Measurements from ENCODE around the gene CSTF1. TPM values are rescaled to one million over a fixed set of nuclear protein-coding genes. Genes with fewer than 3 reads are reported as not detected.

CSTF1 gene
- total RNA-seq, 2 donors from 2014 or later, result 63.7 to 74.5 TPM

GRCh38 chr20:56417911-56418310 is 25.5 kb downstream of the CSTF1 start:
- DNase-seq, result no peak
- peaks cover 7 to 12% of the 10 kb centered on the region in 2 donors for H3K36me3 Mint-ChIP-seq (ENCODE audit: insufficient read depth in 2 of 2)
- H3K9me3 Mint-ChIP-seq, result no peaks in the 10 kb centered on the region

DNA sequence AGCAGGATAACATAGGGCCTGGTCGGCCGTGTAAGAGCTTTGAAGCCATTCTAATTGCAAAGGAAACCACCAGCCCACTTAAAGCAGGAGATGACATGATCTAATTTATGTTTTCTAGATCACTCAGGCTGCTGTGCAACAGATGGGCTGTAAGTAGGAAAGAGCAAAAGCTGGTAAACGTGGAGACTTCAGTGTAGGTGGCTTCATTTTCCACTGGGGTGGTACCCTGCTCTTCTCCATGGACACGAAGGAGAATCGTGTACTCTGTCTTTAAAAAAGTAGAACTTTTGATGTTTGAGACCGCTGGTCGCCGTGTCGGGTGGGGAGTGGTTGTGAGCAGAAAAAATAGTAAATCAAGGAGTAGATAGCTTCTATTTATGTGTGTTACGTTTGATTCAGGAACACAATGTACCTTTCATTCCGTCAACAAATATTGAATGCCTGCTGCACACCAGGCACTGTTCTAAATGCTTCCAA is 26.0 kb downstream of the CSTF1 start:
- Mint-ChIP-seq H3K36me3 (ENCODE audit: insufficient read depth in 2 of 2) (peaks cover 7 to 9% of the 10 kb centered on the region in 2 donors), H3K4me1 (ENCODE audit: low read depth) (peaks cover 81% of the 10 kb centered on the region), H3K4me3 (peak overlapping the region; percentile 81 to 82), H3K27me3 (ENCODE audit: low read depth) (no peaks in the 10 kb centered on the region), H3K27ac (peak overlapping the region; percentile 95), H3K9me3 (no peaks in the 10 kb centered on the region)
- DNase-seq, result peak; percentile 27 to 45
- peak; percentile 70 to 71 for ATAC-seq (replicated peaks in 1 of 2)

More at GRCh38 chr20:56417911-56418310, 25.5 kb downstream of the CSTF1 start:
- Mint-ChIP-seq H3K4me1 (ENCODE audit: low read depth) (peaks cover 83% of the 10 kb centered on the region), H3K27me3 (ENCODE audit: low read depth) (no peaks in the 10 kb centered on the region), H3K4me3 (peak overlapping the region; percentile 81 to 82), H3K27ac (peak overlapping the region; percentile 95)
- no peak for ATAC-seq (replicated peaks in 1 of 2)

- no peaks in the 10 kb centered on the region for H3K9me3 Mint-ChIP-seq
- DNase-seq (no peak), ATAC-seq (replicated peaks in 1 of 2) (no peak)
- H3K4me3 Mint-ChIP-seq, result no peak overlapping the region
- H3K27me3 Mint-ChIP-seq (ENCODE audit: low read depth), result no peaks in the 10 kb centered on the region
- H3K27ac Mint-ChIP-seq, result no peak overlapping the region
- H3K4me1 Mint-ChIP-seq (ENCODE audit: low read depth), result peaks cover 74% of the 10 kb centered on the region
- peaks cover 2 to 4% of the 10 kb centered on the region in 2 donors for H3K36me3 Mint-ChIP-seq (ENCODE audit: insufficient read depth in 2 of 2)
Measured at GRCh38 chr20:56420028-56420427, 27.6 kb downstream of the CSTF1 start.

DNA sequence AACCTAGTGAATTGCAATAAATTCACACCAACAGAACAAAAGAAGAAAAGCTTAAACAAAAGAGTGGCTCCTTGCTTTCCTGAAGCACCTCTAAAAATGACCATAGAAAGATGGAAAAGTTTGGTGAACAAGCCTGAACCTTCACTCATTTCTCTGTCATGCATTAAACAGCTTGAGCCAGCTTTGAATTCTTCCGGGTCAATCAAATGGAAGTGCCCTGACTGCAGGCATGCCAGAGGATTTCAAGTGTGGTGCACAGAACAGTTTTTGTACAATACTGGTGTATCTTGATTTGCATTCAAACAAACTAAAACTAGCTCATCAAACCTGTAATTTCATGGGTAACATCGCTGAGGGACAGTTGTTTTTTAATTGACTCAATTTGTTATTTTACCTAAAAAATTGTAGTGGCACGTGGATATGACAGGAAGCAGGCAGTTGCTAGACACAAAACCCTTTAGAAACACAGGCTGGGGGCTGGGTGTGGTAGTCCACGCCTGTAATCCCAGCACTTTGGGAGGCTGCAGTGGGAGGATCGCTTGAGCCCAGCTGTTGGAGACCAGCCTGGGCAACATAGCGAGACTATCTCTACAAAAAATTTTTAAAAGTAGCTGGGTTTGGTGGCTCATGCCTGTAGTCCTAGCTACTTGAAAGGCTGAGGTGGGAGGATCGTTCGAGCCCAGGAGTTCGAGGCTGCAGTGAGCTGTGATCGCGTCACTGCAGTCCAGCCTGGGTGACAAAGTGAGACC is 28.7 kb downstream of the CSTF1 start:
- peak overlapping the region; percentile 82 for H3K27ac Mint-ChIP-seq
- peak overlapping the region; percentile 37 to 63 for H3K4me3 Mint-ChIP-seq
- no peaks in the 10 kb centered on the region for H3K9me3 Mint-ChIP-seq
- DNase-seq, result no peak
- H3K27me3 Mint-ChIP-seq (ENCODE audit: low read depth), result no peaks in the 10 kb centered on the region
- H3K36me3 Mint-ChIP-seq (ENCODE audit: insufficient read depth in 2 of 2), result peaks cover 2 to 4% of the 10 kb centered on the region in 2 donors
- ATAC-seq (replicated peaks in 1 of 2), result no peak
- peaks cover 69% of the 10 kb centered on the region for H3K4me1 Mint-ChIP-seq (ENCODE audit: low read depth)

GRCh38 chr20:56422076-56422823 is 29.8 kb downstream of the CSTF1 start:
- no peak for DNase-seq
- Mint-ChIP-seq H3K27ac (peak overlapping the region; percentile 76), H3K36me3 (ENCODE audit: insufficient read depth in 2 of 2) (peaks cover 2 to 3% of the 10 kb centered on the region in 2 donors), H3K4me1 (ENCODE audit: low read depth) (peaks cover 60% of the 10 kb centered on the region), H3K4me3 (peak overlapping the region; percentile 3 to 63), H3K9me3 (no peaks in the 10 kb centered on the region), H3K27me3 (ENCODE audit: low read depth) (no peaks in the 10 kb centered on the region)
- ATAC-seq (replicated peaks in 1 of 2), result no peak

GRCh38 chr20:56422824-56423189 is 30.4 kb downstream of the CSTF1 start:
- peaks cover 60% of the 10 kb centered on the region for H3K4me1 Mint-ChIP-seq (ENCODE audit: low read depth)
- peak overlapping the region; percentile 3 to 63 for H3K4me3 Mint-ChIP-seq
- H3K36me3 Mint-ChIP-seq (ENCODE audit: insufficient read depth in 2 of 2), result peaks cover 1 to 2% of the 10 kb centered on the region in 2 donors
- H3K9me3 Mint-ChIP-seq, result no peaks in the 10 kb centered on the region
- H3K27me3 Mint-ChIP-seq (ENCODE audit: low read depth), result no peaks in the 10 kb centered on the region
- H3K27ac Mint-ChIP-seq, result peak overlapping the region; percentile 76
- no peak for DNase-seq
- no peak for ATAC-seq (replicated peaks in 1 of 2)

DNA sequence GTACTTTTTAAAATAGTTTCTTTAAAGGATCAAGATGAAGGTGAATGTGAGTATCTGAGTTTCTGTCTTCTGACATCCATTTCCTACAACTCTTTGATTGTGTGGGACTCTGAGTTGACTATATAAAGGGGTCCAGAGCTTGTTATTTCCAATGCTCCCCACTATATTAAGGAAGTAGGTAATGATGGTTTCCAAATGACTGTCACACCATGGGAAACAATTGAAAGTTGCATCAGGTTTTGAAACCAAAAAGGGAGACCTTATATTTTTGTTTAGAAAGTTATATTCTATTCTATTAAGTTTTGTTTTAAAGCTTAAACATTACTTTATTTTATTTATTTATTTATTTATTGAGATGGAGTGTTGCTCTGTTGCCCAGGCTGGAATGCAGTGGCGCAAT is 30.8 kb downstream of the CSTF1 start:
- peak overlapping the region; percentile 76 for H3K27ac Mint-ChIP-seq
- DNase-seq (no peak), ATAC-seq (replicated peaks in 1 of 2) (no peak)
- H3K9me3 Mint-ChIP-seq, result no peaks in the 10 kb centered on the region
- H3K4me1 Mint-ChIP-seq (ENCODE audit: low read depth), result peaks cover 60% of the 10 kb centered on the region
- no peaks in the 10 kb centered on the region for H3K27me3 Mint-ChIP-seq (ENCODE audit: low read depth)
- H3K36me3 Mint-ChIP-seq (ENCODE audit: insufficient read depth in 2 of 2), result peaks cover 1 to 2% of the 10 kb centered on the region in 2 donors
- peak overlapping the region in 1 of 2 donors; percentile 24 for H3K4me3 Mint-ChIP-seq

DNA sequence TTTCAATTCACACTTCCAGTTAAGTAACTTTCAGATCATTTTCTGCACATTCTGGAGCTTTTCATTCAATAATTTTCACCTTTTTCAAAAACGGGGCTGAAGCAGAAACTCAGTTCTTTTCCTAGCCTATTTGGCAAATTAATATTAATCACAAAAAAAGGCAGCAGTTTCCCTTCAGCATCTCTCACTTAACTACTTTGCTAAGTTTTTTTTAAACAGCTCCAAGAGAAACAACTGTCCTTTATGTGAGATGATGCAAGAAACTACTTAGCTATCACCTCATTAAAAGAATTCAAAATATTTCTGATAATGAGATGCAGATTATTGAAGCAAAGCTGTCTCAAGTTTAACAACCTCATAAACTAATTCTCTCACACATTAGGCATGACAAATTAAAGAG is 31.4 kb downstream of the CSTF1 start:
- H3K9me3 Mint-ChIP-seq, result no peaks in the 10 kb centered on the region
- peaks cover under 1 to 1% of the 10 kb centered on the region in 2 donors for H3K36me3 Mint-ChIP-seq (ENCODE audit: insufficient read depth in 2 of 2)
- no peak for DNase-seq
- H3K4me3 Mint-ChIP-seq, result no peak overlapping the region
- no peak for ATAC-seq (replicated peaks in 1 of 2)
- no peak overlapping the region for H3K27ac Mint-ChIP-seq
- H3K4me1 Mint-ChIP-seq (ENCODE audit: low read depth), result peaks cover 59% of the 10 kb centered on the region
- H3K27me3 Mint-ChIP-seq (ENCODE audit: low read depth), result no peaks in the 10 kb centered on the region

DNA sequence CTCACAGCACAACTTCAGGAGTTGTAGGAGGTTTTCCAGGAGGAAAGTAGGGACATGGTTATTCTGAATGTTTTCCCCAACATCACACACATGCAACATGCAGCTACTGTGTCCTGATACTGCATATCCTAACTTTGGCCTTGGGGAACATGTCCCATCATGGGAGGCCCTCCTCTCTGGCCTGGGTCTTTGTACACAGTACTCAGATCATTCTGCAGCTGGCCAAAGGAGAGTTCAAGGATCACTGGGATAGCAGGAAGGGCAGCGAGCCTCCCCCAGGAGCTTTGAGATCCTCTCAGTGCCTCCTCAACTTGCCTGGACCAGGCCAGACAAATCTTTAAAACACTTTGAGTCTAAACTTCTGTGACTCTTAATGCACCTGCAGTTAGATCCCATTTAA is 32.5 kb downstream of the CSTF1 start:
- no peak overlapping the region for H3K4me3 Mint-ChIP-seq
- no peaks in the 10 kb centered on the region for H3K27me3 Mint-ChIP-seq (ENCODE audit: low read depth)
- H3K4me1 Mint-ChIP-seq (ENCODE audit: low read depth), result peaks cover 64% of the 10 kb centered on the region
- no peak for DNase-seq
- peaks cover 0 to 5% of the 10 kb centered on the region in 2 donors for H3K36me3 Mint-ChIP-seq (ENCODE audit: insufficient read depth in 2 of 2)
- H3K9me3 Mint-ChIP-seq, result no peaks in the 10 kb centered on the region
- no peak overlapping the region for H3K27ac Mint-ChIP-seq
- no peak for ATAC-seq (replicated peaks in 1 of 2)

DNA sequence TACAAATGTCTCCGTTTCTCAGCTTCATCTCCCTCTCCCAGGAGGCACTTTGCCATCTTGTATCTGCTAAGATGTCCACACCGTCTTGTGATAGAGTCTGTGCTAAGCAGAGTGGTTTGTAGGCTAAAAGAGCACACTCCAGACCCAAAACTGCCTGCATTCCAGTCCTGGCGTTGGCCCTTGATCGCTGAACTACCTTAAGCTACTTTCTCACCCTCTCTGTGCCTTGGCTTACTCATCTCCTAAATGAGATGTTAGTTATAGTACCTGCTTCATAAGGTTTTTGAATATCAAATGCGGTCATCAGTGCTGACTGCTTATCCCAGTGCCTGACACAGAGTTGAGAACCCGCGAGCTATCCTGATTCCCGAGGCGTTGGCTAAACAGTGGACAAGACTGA is 33.6 kb downstream of the CSTF1 start:
- H3K27me3 Mint-ChIP-seq (ENCODE audit: low read depth), result no peaks in the 10 kb centered on the region
- ATAC-seq (replicated peaks in 1 of 2) (no peak), DNase-seq (no peak)
- no peak overlapping the region for H3K4me3 Mint-ChIP-seq
- H3K36me3 Mint-ChIP-seq (ENCODE audit: insufficient read depth in 2 of 2), result peaks cover 0 to 5% of the 10 kb centered on the region in 2 donors
- H3K4me1 Mint-ChIP-seq (ENCODE audit: low read depth), result peaks cover 69% of the 10 kb centered on the region
- H3K27ac Mint-ChIP-seq, result no peak overlapping the region
- no peaks in the 10 kb centered on the region for H3K9me3 Mint-ChIP-seq

- peaks cover 60% of the 10 kb centered on the region for H3K4me1 Mint-ChIP-seq (ENCODE audit: low read depth)
- no peak overlapping the region for H3K27ac Mint-ChIP-seq
- peaks cover 0 to 5% of the 10 kb centered on the region in 2 donors for H3K36me3 Mint-ChIP-seq (ENCODE audit: insufficient read depth in 2 of 2)
- no peak overlapping the region for H3K4me3 Mint-ChIP-seq
- DNase-seq (no peak), ATAC-seq (replicated peaks in 1 of 2) (no peak)
- no peaks in the 10 kb centered on the region for H3K9me3 Mint-ChIP-seq
- no peaks in the 10 kb centered on the region for H3K27me3 Mint-ChIP-seq (ENCODE audit: low read depth)
Measured at GRCh38 chr20:56426926-56427325, 34.5 kb downstream of the CSTF1 start.

- DNase-seq (no peak), ATAC-seq (replicated peaks in 1 of 2) (no peak)
- H3K4me1 Mint-ChIP-seq (ENCODE audit: low read depth), result peaks cover 51% of the 10 kb centered on the region
- H3K27me3 Mint-ChIP-seq (ENCODE audit: low read depth), result no peaks in the 10 kb centered on the region
- H3K36me3 Mint-ChIP-seq (ENCODE audit: insufficient read depth in 2 of 2), result peaks cover 0 to 5% of the 10 kb centered on the region in 2 donors
- H3K27ac Mint-ChIP-seq, result peak overlapping the region; percentile 2
- H3K9me3 Mint-ChIP-seq, result no peaks in the 10 kb centered on the region
- peak overlapping the region in 1 of 2 donors; percentile 8 for H3K4me3 Mint-ChIP-seq
Measured at GRCh38 chr20:56427797-56428196, 35.4 kb downstream of the CSTF1 start.

- peaks cover 53% of the 10 kb centered on the region for H3K4me1 Mint-ChIP-seq (ENCODE audit: low read depth)
- peak overlapping the region; percentile 35 for H3K27ac Mint-ChIP-seq
- peaks cover 0 to 5% of the 10 kb centered on the region in 2 donors for H3K36me3 Mint-ChIP-seq (ENCODE audit: insufficient read depth in 2 of 2)
- no peaks in the 10 kb centered on the region for H3K9me3 Mint-ChIP-seq
- no peak overlapping the region for H3K4me3 Mint-ChIP-seq
- ATAC-seq (replicated peaks in 1 of 2), result no peak
- no peak for DNase-seq
- no peaks in the 10 kb centered on the region for H3K27me3 Mint-ChIP-seq (ENCODE audit: low read depth)
Measured at GRCh38 chr20:56428410-56428809, 36.0 kb downstream of the CSTF1 start.
